MM.1S (cell line): Measurements from ENCODE around the gene MICALL2.

ENCODE experiments used
- EZH2 ChIP-seq: fragments of 300-600 bp; sonication (generic); optimal IDR thresholded peaks from 2 replicates; pipeline ENCODE3; 2017; ENCODE audit warnings: low read depth, mild to moderate bottlenecking, antibody characterized with exemption, low read length, mixed read lengths
- EZH2phosphoT487 ChIP-seq: fragments of 300-600 bp; sonication (generic); IDR thresholded peaks from 2 replicates; pipeline ENCODE4 v1.6.1; 2018; ENCODE audit warnings: antibody characterized with exemption, low read length
- TF ChIP-seq, protein P1 (sequence below): fragments of 300-600 bp; sonication (generic); IDR thresholded peaks from 2 replicates; pipeline ENCODE4 v1.5.1; 2016; ENCODE audit warnings: antibody characterized with exemption, low read length, mixed read lengths

DNA sequence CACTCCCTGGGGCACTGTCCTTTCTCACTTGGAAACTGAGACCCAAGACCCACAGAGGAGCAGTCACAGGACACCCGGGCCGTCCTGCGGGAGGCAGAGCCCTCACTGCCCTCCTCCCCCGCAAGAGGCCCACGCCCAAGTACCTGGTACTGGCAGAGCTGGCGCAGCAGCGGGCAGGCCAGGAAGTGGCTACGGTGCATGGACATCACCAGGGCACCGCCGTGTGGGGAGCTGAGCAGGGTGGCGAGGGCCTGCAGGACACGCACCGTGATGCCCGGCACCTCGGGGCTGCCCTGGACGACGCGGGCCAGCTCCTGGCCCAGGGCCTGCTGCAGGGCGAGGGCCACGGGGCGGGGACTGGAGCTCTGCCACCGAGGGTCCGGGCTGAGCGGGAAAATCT, 20.0 kb upstream of the MICALL2 start:
- TF ChIP-seq EZH2 (no peak), EZH2phosphoT487 (no peak)
- TF ChIP-seq, protein P1, sequence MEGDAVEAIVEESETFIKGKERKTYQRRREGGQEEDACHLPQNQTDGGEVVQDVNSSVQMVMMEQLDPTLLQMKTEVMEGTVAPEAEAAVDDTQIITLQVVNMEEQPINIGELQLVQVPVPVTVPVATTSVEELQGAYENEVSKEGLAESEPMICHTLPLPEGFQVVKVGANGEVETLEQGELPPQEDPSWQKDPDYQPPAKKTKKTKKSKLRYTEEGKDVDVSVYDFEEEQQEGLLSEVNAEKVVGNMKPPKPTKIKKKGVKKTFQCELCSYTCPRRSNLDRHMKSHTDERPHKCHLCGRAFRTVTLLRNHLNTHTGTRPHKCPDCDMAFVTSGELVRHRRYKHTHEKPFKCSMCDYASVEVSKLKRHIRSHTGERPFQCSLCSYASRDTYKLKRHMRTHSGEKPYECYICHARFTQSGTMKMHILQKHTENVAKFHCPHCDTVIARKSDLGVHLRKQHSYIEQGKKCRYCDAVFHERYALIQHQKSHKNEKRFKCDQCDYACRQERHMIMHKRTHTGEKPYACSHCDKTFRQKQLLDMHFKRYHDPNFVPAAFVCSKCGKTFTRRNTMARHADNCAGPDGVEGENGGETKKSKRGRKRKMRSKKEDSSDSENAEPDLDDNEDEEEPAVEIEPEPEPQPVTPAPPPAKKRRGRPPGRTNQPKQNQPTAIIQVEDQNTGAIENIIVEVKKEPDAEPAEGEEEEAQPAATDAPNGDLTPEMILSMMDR, result no peak
